NB4 (cell line): ENCODE results near the gene SBSN.

Source experiments
- DNase-seq: peaks from one replicate; pipeline ENCODE4 v3.0.0; 2010; ENCODE audit warnings: low read depth
- H3K4me3 ChIP-seq: one replicate; pipeline ENCODE4 v1.5.1; 2011; ENCODE audit warnings: mild to moderate bottlenecking, low read depth, low read length, moderate library complexity
- MYC ChIP-seq: IDR thresholded peaks from 2 replicates; pipeline ENCODE4 v1.6.1; 2011; ENCODE audit warnings: low read depth, low read length
- POLR2A ChIP-seq: IDR thresholded peaks from 2 replicates; pipeline ENCODE4 v1.6.1; 2011; ENCODE audit warnings: mild to moderate bottlenecking; ENCODE audit not compliant: insufficient read length; ENCODE audit errors: extremely low read depth
- TF ChIP-seq, protein P1 (sequence below): IDR thresholded peaks from one replicate; pipeline ENCODE4 v1.5.1; 2012; ENCODE audit warnings: low read depth, low read length
- TF ChIP-seq, protein P2 (sequence below): IDR thresholded peaks from 2 replicates; pipeline ENCODE4 v1.6.1; 2011; ENCODE audit warnings: low read depth, low read length

Gene SBSN

GRCh38 chr19:35539314-35539713 is 11.2 kb upstream of the SBSN start:
- no peak for DNase-seq
- H3K4me3 ChIP-seq, result no peak overlapping the region
- TF ChIP-seq, protein P1, sequence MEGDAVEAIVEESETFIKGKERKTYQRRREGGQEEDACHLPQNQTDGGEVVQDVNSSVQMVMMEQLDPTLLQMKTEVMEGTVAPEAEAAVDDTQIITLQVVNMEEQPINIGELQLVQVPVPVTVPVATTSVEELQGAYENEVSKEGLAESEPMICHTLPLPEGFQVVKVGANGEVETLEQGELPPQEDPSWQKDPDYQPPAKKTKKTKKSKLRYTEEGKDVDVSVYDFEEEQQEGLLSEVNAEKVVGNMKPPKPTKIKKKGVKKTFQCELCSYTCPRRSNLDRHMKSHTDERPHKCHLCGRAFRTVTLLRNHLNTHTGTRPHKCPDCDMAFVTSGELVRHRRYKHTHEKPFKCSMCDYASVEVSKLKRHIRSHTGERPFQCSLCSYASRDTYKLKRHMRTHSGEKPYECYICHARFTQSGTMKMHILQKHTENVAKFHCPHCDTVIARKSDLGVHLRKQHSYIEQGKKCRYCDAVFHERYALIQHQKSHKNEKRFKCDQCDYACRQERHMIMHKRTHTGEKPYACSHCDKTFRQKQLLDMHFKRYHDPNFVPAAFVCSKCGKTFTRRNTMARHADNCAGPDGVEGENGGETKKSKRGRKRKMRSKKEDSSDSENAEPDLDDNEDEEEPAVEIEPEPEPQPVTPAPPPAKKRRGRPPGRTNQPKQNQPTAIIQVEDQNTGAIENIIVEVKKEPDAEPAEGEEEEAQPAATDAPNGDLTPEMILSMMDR, result no peak
- TF ChIP-seq, protein P2, sequence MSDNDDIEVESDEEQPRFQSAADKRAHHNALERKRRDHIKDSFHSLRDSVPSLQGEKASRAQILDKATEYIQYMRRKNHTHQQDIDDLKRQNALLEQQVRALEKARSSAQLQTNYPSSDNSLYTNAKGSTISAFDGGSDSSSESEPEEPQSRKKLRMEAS, result no peak
- TF ChIP-seq MYC (no peak), POLR2A (no peak)

- TF ChIP-seq, protein P2, result no peak
- TF ChIP-seq, protein P1, result no peak
- TF ChIP-seq MYC, result no peak
- no peak for TF ChIP-seq POLR2A
- no peak overlapping the region for H3K4me3 ChIP-seq
- no peak for DNase-seq
Observed at GRCh38 chr19:35534803-35535480, 6.8 kb upstream of the SBSN start.

- H3K4me3 ChIP-seq, result no peak overlapping the region
- peak; percentile 33 for DNase-seq
- TF ChIP-seq POLR2A (no peak), MYC (no peak)
- TF ChIP-seq, protein P1, result no peak
- TF ChIP-seq, protein P2, result no peak
Observed at GRCh38 chr19:35533822-35534392, 5.8 kb upstream of the SBSN start.

DNA sequence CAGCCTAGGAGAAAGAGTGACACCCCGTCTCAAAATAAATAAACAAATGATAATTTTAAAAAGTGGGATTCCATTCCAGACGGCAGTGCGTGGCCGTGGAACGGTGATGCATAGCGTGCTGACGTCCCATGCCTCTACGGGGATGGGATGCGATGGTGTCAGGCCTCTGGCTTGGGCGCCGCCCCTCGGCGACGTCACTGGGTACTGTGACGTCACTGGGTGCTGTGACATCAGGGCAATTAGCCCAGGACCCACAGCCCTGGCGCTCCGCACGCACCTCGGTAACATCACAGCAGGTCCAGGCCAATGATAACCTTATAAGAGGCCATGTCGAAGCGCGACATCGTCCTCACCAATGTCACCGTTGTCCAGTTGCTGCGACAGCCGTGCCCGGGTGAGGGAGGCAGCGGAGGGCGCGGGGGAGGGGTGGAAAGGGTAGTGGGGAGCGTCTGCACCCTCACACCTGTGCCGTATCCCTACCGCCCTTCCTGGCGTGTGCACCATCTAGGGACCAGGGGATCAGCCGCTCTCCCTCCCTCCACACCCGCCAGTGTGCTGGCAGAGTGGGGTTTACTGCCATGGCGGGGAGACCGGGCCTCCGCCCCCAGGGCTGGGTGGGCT is 5.2 kb upstream of the SBSN start, which contains the start of gene GAPDHS:
Gene GAPDHS (plus strand): TSS at position 256 of the 621 bp plus-strand sequence. CDS start 72 bp downstream, at position 328.
- no peak within 1 kb of the TSS for H3K4me3 ChIP-seq
- TF ChIP-seq, protein P1, result no peak
- TF ChIP-seq POLR2A, result no peak
- TF ChIP-seq, protein P2, result no peak
- no peak for TF ChIP-seq MYC
- DNase-seq, result no peak

- TF ChIP-seq MYC, result no peak
- TF ChIP-seq, protein P1, result no peak
- TF ChIP-seq, protein P2, result no peak
- no peak for TF ChIP-seq POLR2A
- DNase-seq, result no peak
- H3K4me3 ChIP-seq, result no peak overlapping the region
Observed at GRCh38 chr19:35531291-35531690, 3.2 kb upstream of the SBSN start.
